BLaER1 (cell line): ENCODE results near the gene STAC.
"Not testable (repeated sequence)": the region's sequence is repeated elsewhere in the genome, so short reads cannot be mapped to it uniquely, and the experiment has no call there.

Experiments
- H3K27ac ChIP-seq: shearing (Covaris generic); formaldehyde crosslinking; 2 replicates; pipeline ENCODE4 v1.8.1; 2022
- H3K27me3 ChIP-seq: shearing (Covaris generic); formaldehyde crosslinking; 2 replicates; pipeline ENCODE4 v1.8.1; 2022
- H3K36me3 ChIP-seq: shearing (Covaris generic); formaldehyde crosslinking; 2 replicates; pipeline ENCODE4 v1.8.1; 2022
- H3K4me1 ChIP-seq: shearing (Covaris generic); formaldehyde crosslinking; 2 replicates; pipeline ENCODE4 v1.8.1; 2022
- H3K4me2 ChIP-seq: shearing (Covaris generic); formaldehyde crosslinking; 2 replicates; pipeline ENCODE4 v1.8.1; 2022
- H3K4me3 ChIP-seq: shearing (Covaris generic); formaldehyde crosslinking; 2 replicates; pipeline ENCODE4 v1.8.1; 2022
- H3K9ac ChIP-seq: shearing (Covaris generic); formaldehyde crosslinking; 2 replicates; pipeline ENCODE4 v1.8.1; 2022
- H3K9me3 ChIP-seq: shearing (Covaris generic); formaldehyde crosslinking; 2 replicates; pipeline ENCODE4 v1.8.1; 2022
- H4K20me1 ChIP-seq: shearing (Covaris generic); formaldehyde crosslinking; 2 replicates; pipeline ENCODE4 v1.8.1; 2022
- Cebpa-rat ChIP-seq: shearing (Covaris generic); IDR thresholded peaks from 2 replicates; pipeline ENCODE4 v1.8.1; 2022

STAC gene

DNA sequence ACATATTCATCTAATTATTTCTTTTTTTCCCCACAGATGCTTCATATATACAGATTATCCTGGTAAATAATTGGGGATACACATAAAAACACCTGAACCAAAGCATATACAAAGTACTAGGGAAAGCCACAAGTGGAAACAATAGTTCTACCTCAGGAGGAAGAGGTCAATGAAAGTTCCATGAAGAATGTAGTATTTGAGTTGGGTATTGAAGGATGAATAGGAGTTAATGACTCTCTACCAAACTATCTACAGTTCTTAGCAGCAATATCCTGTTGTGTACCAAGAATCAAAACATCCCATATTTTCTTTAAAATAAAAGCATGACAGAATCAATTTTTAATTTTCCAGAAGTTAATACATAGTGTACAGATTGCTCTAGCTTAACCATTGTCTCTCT lies 78.9 kb downstream of the STAC start:
- H3K27ac ChIP-seq, result no peak overlapping the region
- H3K4me2 ChIP-seq, result no peak overlapping the region
- no peak for TF ChIP-seq Cebpa-rat
- no peaks in the 10 kb centered on the region for H3K27me3 ChIP-seq
- no peaks in the 10 kb centered on the region for H3K9me3 ChIP-seq
- H3K36me3 ChIP-seq, result no peaks in the 10 kb centered on the region
- H4K20me1 ChIP-seq, result no peaks in the 10 kb centered on the region
- H3K9ac ChIP-seq, result no peak overlapping the region
- peaks cover 13% of the 10 kb centered on the region for H3K4me1 ChIP-seq
- no peak overlapping the region for H3K4me3 ChIP-seq

- Histone ChIP-seq H3K9me3 (peaks cover 16% of the 10 kb centered on the region), H3K36me3 (no peaks in the 10 kb centered on the region), H3K27me3 (no peaks in the 10 kb centered on the region), H3K4me3 (no peak overlapping the region), H3K4me2 (no peak overlapping the region), H3K9ac (no peak overlapping the region), H3K4me1 (no peaks in the 10 kb centered on the region), H3K27ac (no peak overlapping the region), H4K20me1 (no peaks in the 10 kb centered on the region)
- no peak for TF ChIP-seq Cebpa-rat
These were observed 81.3 kb downstream of the STAC start for GRCh38 chr3:36461597-36461996.

- not testable (repeated sequence) for H3K4me1 ChIP-seq, H3K27ac ChIP-seq, H3K27me3 ChIP-seq, H4K20me1 ChIP-seq, H3K36me3 ChIP-seq, H3K4me2 ChIP-seq, H3K9ac ChIP-seq, H3K4me3 ChIP-seq
- H3K9me3 ChIP-seq, result peaks cover 14% of the 10 kb centered on the region; the same call in 1 of the 2 replicates
These were observed 91.7 kb downstream of the STAC start for GRCh38 chr3:36472045-36472444.

DNA sequence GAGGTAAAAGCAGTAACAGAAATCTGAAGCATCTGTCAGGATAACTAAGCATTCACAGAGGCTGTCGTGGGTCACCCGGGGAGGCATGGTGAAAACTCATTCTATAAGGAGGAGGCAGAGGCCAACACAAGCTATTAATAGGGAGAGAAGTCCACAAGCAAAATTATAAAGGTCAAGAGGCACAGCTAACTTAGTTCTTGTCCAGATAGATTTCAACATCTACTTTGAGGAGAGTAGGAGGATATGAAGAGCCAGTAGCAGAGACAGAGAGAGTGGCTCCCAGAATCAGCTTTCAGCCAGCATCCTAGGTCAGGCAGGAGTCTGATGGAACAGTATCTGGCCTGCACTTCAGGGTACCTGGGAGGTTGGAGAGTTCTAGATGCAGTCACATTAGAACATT lies 95.3 kb downstream of the STAC start:
- Histone ChIP-seq H4K20me1 (no peaks in the 10 kb centered on the region), H3K4me3 (no peak overlapping the region), H3K36me3 (no peaks in the 10 kb centered on the region), H3K4me1 (no peaks in the 10 kb centered on the region), H3K4me2 (no peak overlapping the region), H3K27me3 (no peaks in the 10 kb centered on the region), H3K27ac (no peak overlapping the region), H3K9me3 (peaks cover 29% of the 10 kb centered on the region), H3K9ac (no peak overlapping the region)
- no peak for TF ChIP-seq Cebpa-rat

- no peak for TF ChIP-seq Cebpa-rat
These were observed 96.1 kb downstream of the STAC start for GRCh38 chr3:36476286-36476942.

GRCh38 chr3:36477655-36478054 lies 97.4 kb downstream of the STAC start:
- H3K4me2 ChIP-seq, result no peak overlapping the region
- no peaks in the 10 kb centered on the region for H3K4me1 ChIP-seq
- no peak overlapping the region for H3K27ac ChIP-seq
- peaks cover 14% of the 10 kb centered on the region for H3K9me3 ChIP-seq
- no peaks in the 10 kb centered on the region for H3K27me3 ChIP-seq
- H3K36me3 ChIP-seq, result no peaks in the 10 kb centered on the region
- no peaks in the 10 kb centered on the region for H4K20me1 ChIP-seq
- H3K4me3 ChIP-seq, result no peak overlapping the region
- no peak overlapping the region for H3K9ac ChIP-seq
- TF ChIP-seq Cebpa-rat, result no peak

More at GRCh38 chr3:36476286-36476942, 96.1 kb downstream of the STAC start:
- Histone ChIP-seq H3K4me1 (no peaks in the 10 kb centered on the region), H3K4me3 (no peak overlapping the region), H3K27me3 (no peaks in the 10 kb centered on the region), H3K36me3 (no peaks in the 10 kb centered on the region), H3K27ac (no peak overlapping the region), H3K9ac (no peak overlapping the region), H3K9me3 (peaks cover 22% of the 10 kb centered on the region), H3K4me2 (no peak overlapping the region), H4K20me1 (no peaks in the 10 kb centered on the region)

DNA sequence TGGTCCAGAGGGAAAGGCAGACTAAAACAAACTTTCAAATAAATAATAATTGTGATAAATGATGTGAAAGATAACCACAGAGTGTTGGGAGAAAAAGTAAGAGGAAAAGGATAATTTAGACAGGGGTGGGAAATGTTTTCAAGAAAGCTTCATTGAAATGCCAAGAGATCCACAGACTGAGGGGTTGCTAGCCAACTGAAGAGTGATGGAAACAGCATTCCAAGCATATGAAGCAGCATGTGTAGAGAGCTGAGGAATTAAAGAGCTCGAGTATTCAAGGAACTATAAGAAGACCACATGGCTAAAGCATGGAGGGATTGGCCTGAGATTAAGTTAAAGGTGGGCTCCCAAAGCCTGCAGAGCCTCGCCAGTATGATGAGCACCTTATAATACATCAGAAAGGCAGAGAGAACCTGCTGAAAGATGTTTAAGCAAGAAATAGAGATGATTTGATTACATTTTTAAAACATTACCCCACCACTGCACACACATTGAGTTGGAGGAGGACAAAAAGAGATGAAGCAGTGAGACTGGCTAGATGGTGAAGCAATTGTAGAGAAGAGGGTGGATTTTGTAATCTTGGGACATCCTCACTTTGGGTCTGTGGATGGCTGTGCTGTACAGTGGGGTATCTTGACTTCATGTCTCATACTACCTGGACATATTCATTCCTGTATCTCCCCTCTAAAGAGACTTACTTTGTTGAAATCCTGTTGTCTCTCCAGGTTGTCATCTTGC lies 100.8 kb downstream of the STAC start:
- no peak for TF ChIP-seq Cebpa-rat
- Histone ChIP-seq H3K9ac (no peak overlapping the region), H3K9me3 (peaks cover 14% of the 10 kb centered on the region), H3K4me2 (no peak overlapping the region), H3K27ac (no peak overlapping the region), H4K20me1 (no peaks in the 10 kb centered on the region), H3K27me3 (no peaks in the 10 kb centered on the region), H3K36me3 (no peaks in the 10 kb centered on the region), H3K4me3 (no peak overlapping the region), H3K4me1 (no peaks in the 10 kb centered on the region)

DNA sequence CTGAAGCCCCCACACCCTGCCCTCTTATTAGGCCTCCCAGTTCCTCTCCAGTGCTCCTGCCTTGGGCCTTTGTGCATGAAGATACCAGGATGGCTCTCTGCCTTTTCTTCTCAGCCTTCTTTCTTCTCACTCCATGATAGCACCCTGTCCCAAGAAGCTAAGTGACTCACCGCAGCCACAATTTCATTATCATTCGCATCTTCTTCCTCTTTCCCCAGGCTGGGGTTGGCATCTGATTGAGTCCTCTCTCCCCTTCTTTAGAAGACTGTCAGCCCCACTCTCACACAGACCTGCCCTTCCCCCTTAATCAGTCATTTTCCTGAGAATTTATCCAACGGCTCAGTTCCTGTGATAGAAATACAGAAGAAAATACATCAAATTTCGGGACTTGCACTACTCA lies 102.0 kb downstream of the STAC start:
- Histone ChIP-seq H3K36me3 (no peaks in the 10 kb centered on the region), H4K20me1 (no peaks in the 10 kb centered on the region), H3K4me2 (no peak overlapping the region), H3K27ac (no peak overlapping the region), H3K27me3 (no peaks in the 10 kb centered on the region), H3K9me3 (peaks cover 14% of the 10 kb centered on the region), H3K9ac (no peak overlapping the region), H3K4me1 (no peaks in the 10 kb centered on the region), H3K4me3 (no peak overlapping the region)
- TF ChIP-seq Cebpa-rat, result no peak

GRCh38 chr3:36482880-36483279 lies 102.6 kb downstream of the STAC start:
- no peak overlapping the region for H3K9ac ChIP-seq
- H3K4me3 ChIP-seq, result no peak overlapping the region
- no peaks in the 10 kb centered on the region for H3K4me1 ChIP-seq

GRCh38 chr3:36483709-36484108 lies 103.4 kb downstream of the STAC start:
- H3K4me1 ChIP-seq, result no peaks in the 10 kb centered on the region
- no peaks in the 10 kb centered on the region for H3K27me3 ChIP-seq
- no peak overlapping the region for H3K9ac ChIP-seq
- no peak overlapping the region for H3K4me3 ChIP-seq
- H3K9me3 ChIP-seq, result peaks cover 10% of the 10 kb centered on the region
- peak; percentile 93 for TF ChIP-seq Cebpa-rat
- no peaks in the 10 kb centered on the region for H3K36me3 ChIP-seq
- no peak overlapping the region for H3K4me2 ChIP-seq
- H3K27ac ChIP-seq, result no peak overlapping the region
- no peaks in the 10 kb centered on the region for H4K20me1 ChIP-seq

More at GRCh38 chr3:36482880-36483279, 102.6 kb downstream of the STAC start:
- no peak for TF ChIP-seq Cebpa-rat
- H3K4me2 ChIP-seq, result no peak overlapping the region
- no peaks in the 10 kb centered on the region for H4K20me1 ChIP-seq
- no peak overlapping the region for H3K27ac ChIP-seq
- H3K9me3 ChIP-seq, result peaks cover 14% of the 10 kb centered on the region
- H3K27me3 ChIP-seq, result no peaks in the 10 kb centered on the region
- H3K36me3 ChIP-seq, result no peaks in the 10 kb centered on the region
